HEK293 (cell line): ENCODE results near the gene PCBP3.

Experiments
- WT1 ChIP-seq: fragments of 450-650 bp; formaldehyde crosslinking; IDR thresholded peaks from 2 replicates; pipeline ENCODE4 v1.5.1; 2016; ENCODE audit warnings: missing biosample characterization, missing genetic modification characterization
- ZBTB7A ChIP-seq: fragments of 450-650 bp; formaldehyde crosslinking; IDR thresholded peaks from 2 replicates; pipeline ENCODE4 v1.5.1; 2016; ENCODE audit warnings: low read depth, missing biosample characterization, missing genetic modification characterization
- ZNF274 ChIP-seq, 2 experiments: fragments of 200-500 bp in 1 of 2; fragments of 450-650 bp in 1 of 2; sonication (Bioruptor generic) in 1 of 2; formaldehyde crosslinking in 1 of 2; IDR thresholded peaks; 2 replicates each; pipeline versions ENCODE4 v1.5.1 to v1.6.1; 2014 to 2016; ENCODE audit warnings: borderline replicate concordance in 1 of 2, inconsistent platforms in 1 of 2, low read length in 1 of 2, missing biosample characterization in 1 of 2, missing genetic modification characterization in 1 of 2
- ZNF837 ChIP-seq: fragments of 450-650 bp; formaldehyde crosslinking; IDR thresholded peaks from 2 replicates; pipeline ENCODE4 v1.5.1; 2016; ENCODE audit warnings: missing biosample characterization, missing genetic modification characterization

- TF ChIP-seq ZNF274 (IDR thresholded peaks at IDR 0.05; ENCODE audit: low read length) (no peak), ZNF274 (tag by site-specific recombination; IDR thresholded peaks at IDR 0.05; ENCODE audit: borderline replicate concordance) (no peak), ZNF837 (tag by site-specific recombination) (no peak), WT1 (tag by site-specific recombination) (no peak), ZBTB7A (tag by site-specific recombination) (no peak)
Measured at GRCh38 chr21:45776971-45777370, 133.4 kb downstream of the PCBP3 start.
